Fibroblast of skin of right biceps (primary cell): ENCODE measurements around the gene CLDN15.

Experiments
- DNase-seq: peaks from one replicate; pipeline ENCODE4 v3.0.0-alpha.2; 2013

CLDN15 gene

GRCh38 chr7:101197991-101198390, 39.6 kb downstream of the CLDN15 start:
- no peak for DNase-seq

- DNase-seq = no peak
Measured at GRCh38 chr7:101195884-101196283, 41.7 kb downstream of the CLDN15 start.

DNA sequence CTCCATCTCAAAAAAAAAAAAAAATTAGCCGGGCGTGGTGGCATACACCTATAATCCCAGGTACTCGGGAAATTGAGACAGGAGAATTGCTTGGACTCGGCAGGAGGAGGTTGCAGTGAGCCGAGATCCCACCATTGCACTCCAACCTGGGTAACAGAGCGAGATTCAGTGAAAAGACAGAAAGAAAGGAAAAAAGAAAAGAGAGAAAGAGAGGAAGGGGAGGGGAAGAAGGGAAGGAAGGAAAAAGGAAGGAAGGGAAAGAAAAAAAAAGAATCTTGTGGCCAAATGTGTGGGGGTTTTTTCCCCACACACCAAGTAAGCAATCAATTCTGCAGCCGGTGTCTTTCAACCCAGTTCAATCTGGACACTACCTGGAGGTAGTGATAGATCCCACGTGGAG, 48.5 kb downstream of the CLDN15 start:
- no peak for DNase-seq

DNA sequence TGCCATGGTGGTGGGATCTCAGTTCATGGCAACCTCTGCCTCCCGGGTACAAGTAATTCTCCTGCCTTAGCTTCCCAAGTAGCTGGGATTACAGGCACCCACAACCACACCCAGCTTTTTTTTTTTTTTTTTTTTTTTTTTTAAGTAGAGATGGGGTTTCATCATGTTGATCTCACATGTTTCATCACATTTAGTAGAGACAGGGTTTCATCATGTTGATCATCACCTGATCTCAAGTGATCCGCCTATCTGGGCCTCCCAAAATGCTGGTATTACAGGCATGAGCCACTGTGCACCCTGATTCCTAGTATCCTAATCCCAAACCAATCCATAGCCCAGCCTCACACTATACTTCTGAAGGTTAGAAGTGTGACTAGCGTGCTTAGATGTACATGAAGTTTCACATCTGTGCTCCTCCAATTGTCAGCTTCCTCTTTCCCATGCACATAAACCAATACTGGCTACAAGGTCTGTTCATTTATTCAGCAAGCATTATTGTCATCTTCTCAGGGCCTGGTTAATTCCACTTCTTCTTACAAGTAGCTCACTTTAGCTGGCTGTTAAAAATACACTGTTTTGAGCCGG, 50.7 kb downstream of the CLDN15 start:
- no peak for DNase-seq

DNA sequence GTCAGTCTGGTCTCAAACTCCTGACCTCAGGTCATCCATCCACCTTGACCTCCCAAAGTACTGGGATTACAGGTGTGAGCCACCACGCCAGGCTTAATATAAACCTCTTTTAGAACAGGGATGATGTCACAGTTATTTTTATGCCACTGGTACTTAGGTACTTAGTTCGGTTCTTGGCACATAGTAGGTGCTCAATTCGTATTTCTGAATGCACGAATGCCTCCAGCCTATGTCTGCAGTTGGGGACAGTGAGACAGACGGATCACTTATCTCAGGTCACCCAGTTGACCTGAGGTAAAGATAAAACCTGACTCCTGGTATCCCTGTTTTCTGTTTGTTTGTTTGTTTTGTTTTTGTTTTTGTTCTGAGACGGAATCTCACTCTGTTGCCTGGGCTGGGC, 51.4 kb downstream of the CLDN15 start:
- DNase-seq = no peak

DNA sequence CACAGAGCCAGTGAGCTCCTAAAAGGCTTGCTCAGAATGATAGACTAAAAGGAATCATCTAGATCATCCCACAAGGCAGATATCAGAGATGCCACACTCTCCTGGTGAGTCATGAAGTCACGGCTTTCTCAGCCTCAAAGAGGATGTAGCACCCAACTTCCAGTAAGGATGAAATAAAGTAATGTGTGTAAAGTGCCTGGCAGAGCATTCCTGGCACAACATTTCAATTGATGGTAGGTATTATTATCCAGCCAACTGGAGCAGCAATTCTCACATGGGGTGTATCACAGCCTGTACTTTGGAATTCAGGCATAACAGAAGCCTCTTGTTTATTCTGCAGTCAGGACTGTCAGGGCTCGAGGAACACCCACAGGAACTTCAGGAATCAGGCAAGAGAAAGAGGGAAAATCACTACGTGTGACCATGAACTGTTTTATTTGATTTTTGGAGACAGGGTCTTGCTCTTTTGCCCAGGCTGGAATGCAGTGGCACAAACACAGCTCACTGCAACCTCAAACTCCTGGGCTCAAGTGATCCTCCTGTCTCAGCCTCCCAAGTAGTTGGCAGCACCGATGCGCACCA, 52.3 kb downstream of the CLDN15 start:
- peak; percentile 62 for DNase-seq
